ENCODE results near the gene COLGALT1.

Gene COLGALT1

DNA sequence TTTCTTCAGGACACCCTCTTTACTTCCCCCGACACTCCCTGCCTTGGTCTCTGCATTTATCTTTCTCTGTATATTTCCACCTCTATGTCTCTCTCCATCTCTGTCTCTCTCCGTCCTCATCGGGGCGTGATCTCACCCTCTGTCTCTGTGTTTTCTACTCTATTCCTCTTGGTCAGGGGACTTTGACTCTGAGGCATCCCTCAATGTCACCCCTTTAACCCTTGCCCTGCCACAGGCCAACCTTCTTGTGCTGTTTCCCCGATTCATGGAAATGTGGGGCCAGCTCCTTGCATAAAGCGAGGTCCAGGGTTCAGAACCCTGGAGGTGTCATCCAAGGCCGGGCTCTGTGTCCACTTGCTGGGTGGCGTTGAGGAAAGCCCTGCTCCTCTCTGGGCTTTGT is 46.8 kb downstream of the COLGALT1 start:
- no peak for DNase-seq

DNA sequence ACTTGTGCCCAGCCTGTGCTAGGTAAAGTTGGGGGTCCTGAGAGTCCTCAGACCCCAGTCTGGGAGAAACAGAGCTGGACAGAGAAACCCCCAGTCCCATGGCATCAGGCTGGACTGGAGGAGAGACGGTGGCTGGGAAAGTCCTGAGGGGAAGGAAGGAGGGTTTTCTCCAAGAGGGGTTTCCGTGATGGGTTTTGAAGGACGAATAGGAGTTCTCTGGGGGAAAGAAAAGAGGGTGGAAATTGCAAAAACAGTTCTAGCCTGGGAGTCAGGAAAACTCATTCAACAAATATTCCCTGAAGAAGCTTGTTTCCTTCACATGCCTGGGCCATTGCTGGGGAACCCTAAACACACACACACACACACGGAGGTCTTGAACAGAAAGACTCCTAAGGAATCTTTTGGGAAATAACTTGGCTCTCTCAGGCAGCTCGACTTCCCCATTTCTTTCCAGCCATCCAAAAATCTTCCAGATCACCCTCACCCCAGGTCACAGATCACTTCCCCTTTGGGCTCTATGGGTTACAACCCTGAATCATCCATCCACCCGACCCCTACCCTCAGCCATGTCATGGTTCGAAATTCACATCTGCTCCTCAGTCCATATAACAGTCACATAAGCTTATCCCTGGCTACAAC is 47.5 kb downstream of the COLGALT1 start:
- no peak for DNase-seq

DNA sequence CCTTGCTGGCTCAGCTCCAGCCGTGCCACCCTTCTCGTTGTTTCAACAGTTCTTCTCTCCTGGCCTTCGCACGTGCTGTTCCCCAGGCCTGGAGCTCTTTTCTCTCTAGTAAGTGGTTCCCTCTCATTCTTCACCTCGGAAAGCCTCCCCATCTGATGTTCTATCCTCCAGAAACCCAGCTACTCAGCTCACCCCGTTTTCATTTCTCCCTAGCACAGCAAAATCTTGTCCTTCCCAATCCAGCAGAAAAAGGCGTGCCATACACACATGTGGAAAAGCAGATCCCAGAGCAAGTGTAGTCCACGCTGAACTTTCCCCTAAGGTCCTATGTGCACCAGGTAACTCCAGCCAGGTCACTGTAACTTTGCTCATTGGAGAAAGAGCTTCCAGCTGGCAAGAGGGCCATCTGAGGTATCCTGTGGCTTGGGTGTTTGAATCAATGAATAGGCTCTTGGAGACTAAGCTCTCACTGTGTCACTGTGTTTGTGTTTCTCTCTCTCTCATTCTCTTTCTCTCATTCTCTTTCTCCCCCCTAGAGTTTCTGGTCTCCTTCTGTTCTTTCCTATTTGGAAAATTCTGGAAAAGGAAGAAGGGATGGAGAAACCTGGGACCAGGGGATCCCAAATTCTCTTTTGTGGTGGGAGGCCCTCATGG is 49.0 kb downstream of the COLGALT1 start:
- no peak for DNase-seq

DNA sequence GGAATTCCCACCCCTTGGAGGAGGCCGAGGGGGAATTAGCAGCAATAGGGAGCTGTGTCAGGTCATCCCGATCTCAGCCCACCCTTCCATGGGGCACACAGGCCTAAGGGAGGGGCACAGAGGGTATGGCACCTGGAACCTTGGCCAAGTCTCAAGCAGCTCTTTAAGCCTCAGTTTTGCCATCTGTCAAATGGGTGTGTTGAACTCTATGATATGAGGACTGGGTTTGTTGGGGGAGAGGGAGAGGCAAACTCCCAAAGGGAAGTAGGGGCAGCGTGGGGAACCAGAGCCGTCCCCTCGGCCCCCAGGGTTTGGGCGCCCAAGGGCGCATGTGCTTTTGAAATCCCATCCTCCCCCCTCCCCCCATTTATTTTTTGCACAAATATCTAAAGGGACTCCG is 49.7 kb downstream of the COLGALT1 start:
- DNase-seq, result no peak

DNA sequence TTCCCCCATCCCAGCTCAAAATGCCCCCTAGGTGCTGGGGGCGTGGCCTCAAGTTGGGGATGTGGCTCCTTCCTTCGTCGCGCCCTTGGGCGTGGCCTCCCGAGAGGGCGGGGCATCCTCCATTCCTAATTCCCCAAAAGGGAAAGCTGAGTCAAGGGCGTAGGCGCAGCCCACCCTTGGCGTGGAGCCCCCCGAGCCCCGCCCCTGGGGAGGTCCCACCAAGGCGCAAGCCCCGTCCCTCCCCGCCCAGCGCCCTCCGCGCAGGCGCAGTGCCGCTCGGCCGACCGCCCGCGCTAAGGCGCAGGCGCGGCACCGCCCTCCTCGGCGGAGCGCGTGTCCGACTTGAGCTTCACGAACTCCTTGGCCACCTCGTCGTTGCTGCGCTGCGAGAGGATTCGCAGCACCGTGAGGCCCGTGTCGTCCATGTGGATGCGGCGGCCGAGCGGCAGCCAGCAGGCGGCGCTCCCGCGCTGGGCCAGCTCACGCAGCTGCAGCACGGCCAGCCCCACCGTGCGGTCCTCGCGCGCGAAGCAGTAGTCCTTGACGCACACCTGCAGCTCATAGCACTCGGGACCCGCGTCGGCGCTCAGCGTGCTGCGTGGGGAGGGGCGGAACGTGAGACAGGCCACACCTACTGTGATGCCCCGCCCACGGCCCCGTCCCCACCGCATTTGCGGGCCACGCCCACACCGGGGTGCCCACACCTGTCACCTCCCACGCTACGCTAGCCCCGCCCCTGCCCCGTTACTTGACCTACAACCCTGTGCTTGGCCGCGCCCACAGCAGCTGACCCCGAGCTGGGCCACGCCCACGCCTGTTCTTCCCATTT is 50.5 kb downstream of the COLGALT1 start:
- DNase-seq, result no peak

DNA sequence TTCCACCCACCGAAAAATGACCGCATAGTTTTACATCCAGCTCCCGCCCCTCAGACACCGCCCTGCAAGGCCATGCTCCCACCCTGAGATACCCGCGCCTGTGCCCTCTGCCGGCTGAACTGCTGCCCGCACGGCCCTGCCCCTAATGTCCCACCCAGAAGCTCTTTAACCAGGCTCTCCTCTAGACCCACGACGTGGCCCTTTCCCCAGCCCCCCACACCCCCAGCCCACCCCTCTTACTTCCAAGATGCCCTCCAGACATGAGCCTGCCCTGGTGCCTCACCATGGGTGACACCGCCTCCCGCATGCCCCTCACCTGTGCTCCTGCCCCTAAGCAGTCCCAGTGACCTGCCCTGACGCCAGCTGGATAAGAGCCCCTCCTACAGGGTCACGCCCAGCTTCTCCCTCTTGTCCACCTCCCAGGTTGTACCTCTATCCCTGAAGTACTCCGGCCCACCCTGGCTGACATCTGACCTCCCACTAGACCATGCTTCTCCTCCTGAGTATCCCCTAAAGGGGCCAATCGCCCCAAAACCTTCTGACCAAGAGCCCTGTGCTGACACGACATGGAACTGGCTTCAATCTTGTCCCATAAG is 51.2 kb downstream of the COLGALT1 start:
- DNase-seq, result no peak

DNA sequence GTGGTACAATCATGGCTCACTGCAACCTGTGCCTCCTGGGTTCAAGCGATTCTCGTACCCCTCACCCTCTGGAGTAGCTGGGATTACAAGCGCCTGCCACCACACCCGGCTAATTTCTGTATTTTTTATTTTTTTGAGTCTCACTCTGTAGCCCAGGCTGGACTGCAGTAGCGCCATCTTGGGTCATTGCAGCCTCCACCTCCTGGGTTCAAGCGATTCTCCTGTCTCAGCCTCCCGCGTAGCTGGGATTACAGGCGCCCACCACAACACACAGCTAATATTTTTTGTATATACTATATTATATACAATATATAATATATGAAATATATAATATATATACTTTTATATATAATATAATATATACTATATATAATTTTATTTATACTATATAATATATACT is 52.5 kb downstream of the COLGALT1 start:
- no peak for DNase-seq

DNA sequence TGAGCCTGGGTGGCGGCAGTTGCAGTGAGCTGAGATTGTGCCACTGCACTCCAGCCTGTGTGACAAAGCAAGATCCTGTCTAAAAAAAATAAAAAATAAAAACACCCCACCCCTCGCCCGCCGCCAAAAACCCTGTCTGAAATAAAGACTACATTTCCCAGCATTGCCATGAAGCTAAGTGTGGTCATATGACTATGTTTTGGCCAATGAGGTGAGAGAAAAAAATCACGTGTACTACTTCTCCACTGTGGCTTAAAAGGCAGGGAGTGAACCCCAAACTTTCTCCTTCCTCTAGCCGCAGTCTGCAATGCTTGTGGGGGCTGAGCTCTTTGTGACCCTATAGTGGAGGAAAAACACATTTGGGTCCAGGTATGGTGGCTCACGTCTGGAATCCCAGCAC is 54.9 kb downstream of the COLGALT1 start:
- no peak for DNase-seq

DNA sequence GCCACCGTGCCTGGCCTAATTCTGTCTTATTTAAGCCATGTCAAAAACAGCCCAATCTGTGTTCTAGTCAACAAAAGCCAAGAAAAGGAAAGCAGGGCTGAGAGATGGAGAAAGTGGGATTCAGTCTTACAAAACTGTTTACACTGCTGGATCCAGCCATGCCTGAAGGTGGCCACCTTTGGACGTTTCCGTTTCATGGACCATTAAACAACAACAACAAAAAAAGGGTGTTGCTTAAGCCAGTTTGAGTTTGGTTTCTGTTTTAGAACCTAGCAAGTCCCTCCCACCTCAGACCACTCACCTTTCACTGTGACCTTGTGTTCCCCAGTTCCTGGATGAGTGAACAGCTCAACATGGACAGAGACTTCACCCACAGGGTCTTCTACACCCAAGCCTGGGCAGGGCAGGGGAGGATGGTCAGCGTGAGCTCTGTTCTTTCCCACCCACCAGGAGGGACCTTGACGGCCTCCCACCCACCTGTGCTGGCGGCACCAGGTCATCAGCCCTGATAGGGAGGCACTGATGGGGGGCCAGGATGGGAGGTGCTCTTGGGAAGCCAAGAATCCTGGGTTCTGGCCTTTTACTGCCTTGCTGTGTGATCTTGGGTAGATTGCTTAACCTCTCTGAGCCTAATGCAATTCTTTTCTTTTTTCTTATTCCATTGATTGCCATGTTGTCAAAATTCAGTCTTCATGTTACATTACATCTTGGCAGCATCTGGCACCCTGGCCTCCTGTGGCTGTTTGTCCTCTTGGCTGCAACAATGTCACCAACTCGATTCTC is 56.2 kb downstream of the COLGALT1 start:
- DNase-seq, result no peak

DNA sequence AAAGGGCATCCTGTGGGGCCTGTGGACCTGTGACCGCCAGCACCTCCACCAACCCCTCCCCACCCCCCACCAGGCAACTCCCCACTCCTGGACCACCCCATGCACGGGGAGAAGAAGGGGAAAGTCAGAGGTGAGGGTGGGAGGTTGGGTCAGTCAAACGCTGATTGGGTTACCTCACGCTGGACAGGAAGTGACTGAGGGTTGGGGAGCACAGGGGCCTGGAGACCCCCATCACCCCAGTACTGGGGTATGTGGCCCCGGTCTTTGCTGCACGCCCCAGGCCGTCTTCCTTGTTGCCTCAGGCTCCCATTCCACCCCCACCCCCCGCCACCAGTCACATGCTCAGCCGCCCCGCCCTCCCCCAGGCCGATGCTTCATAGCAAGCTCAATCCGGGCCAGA is 59.0 kb downstream of the COLGALT1 start:
- no peak for DNase-seq

DNA sequence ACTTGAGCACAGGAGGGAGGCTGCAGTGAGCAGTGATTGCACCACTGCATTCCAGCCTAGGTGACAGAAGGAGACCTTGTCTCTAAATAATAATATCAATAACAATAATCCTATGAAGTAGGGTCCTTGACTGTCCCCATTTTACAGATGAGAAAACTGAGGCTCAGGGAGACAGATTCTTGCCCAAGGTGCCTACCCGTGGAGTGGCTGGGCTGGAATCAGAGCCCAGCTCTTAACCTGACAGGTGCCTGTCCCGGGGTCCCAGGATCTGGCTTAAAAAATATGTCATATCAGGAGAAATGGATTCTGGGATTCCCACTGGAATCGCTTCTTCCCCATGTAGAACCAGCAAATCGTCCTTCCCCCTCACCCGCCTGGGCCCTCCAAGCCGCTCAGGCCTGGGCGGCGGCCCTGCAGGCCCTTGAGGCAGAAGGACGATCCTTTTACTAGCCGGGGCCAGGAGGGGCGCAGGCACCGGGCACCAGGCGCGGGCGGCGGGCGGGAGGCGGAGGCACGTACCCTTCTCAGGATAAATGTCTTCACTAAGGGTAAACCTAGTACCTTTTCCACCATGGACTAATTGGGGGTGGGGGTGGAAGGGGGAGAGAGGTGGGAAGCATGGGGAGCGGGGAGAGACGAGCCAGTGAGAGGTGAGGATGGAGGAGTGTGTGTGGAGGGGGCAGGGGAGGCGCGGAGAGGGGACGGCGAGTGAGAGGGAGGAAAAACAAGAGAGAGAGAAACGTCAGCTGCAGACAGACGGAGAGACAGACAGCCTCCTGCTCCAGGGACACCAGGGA is 60.6 kb downstream of the COLGALT1 start:
- no peak for DNase-seq

DNA sequence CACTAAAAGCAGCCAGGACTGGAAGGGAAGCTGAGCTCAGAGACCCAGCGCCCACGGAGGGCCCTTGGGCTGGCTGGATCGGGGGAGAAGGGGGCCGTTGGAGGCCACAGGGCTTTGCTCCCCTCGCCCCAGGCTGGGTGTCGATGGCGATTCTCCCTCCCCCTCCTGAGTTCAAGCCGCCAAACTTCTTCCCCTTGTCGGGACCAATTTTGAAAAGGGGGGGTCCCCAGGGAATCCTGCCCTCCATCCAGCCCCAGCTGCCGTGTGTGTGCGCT is 61.2 kb downstream of the COLGALT1 start:
- DNase-seq, result no peak

DNA sequence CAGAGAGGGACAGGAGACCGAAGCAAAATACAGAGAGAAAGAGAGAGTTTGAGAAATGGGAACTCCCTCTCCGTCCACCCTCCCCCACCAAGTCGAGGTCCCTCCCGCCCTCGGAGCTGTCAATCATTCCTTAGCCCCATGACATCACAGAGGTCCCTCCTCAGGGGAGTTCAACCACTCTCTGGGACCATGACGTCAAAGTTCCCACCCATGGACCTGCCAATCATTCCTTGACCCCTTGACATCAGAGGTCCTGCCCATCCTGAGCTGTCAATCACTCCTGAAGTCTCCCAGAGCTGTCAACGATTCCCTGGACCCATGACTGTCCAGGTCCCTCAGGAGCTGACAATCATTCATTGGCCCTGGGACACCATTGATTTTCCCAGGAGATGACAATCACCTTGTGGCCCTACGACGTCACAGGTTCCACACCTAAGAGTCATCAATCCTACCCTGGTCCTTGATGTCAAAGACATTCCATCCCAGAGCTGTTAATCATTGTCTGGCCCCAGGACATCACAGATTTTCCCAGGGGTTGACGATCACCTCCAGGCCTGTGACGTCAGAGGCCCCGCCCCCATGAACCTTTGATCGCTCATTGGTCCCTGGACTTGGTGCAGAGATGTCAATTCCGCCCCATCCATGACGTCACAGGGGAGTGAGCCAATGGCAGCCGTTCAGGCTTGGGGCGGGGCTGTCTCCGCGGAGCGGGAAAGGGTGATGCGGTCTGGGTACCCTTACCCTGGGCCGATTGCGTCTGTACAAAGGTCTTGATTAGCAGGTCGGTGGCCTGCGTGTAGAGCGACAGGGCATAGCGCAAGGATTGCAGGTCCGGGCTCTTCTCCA is 61.7 kb downstream of the COLGALT1 start:
- DNase-seq, result no peak

DNA sequence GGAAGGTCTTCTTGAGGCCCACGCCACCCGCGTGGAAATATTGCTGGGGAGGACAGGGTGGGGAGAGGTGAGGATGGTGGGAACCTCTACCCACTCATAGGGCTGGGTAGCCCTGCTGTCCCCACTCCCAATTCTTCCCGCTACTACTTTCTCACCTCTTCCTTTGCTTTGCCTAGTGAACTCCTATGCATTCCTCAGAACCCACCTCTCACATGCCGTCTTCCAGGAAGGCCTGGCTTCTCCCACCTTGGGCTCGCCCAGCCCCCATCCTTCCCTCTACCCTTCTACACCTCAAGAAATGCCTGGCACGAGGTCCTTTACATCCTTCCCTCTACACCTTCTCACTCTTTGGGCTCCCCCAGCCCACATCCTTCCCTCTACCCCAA is 62.4 kb downstream of the COLGALT1 start:
- no peak for DNase-seq

DNA sequence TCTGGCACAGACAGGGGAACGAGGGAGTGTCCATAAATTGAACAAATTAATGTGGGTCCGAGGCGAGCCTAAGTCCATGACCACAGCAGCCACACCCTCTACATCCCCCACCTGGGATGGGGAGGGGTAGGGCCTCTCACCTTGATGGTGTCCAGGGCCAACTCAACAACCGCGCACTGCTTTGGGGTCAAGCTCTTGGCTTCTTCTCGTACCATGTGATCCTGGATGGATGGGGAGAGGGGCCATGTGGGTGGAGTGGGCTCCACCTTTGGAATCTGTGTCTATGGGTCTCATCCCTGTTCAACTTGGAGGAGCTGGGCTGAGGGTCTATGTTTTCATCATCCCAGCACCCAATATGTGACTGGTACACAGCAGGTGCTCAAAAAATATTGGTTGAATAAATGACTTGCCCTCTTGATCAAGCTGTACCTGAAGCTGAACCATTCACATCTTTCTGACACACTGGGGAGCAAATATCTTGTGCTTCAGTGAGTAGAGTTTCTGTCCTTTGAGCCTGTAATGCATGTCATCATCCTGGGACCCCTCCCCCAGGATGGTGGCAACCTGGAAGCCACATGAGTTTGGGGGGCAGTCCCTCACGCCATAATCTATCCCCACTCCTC is 62.9 kb downstream of the COLGALT1 start:
- no peak for DNase-seq

DNA sequence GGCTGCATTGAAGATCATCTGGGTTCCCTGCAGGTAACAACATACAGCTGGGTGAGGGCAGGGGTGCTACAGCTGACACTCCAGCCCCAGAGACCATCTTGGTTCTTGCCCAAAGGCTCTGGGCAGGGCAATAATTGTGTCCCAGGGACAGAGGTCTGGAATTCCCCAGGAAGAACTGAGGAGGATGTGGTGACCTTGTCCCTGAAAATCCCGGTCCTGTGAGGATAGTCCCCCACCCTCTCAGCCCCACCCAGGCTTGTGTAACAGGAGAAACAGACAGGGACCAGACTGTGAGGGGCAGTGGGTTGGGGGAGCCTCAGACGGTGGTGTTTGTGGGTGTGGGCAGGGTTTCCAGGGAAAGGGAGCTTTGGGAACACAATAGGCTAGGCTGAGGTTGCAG is 63.5 kb downstream of the COLGALT1 start:
- DNase-seq, result no peak

DNA sequence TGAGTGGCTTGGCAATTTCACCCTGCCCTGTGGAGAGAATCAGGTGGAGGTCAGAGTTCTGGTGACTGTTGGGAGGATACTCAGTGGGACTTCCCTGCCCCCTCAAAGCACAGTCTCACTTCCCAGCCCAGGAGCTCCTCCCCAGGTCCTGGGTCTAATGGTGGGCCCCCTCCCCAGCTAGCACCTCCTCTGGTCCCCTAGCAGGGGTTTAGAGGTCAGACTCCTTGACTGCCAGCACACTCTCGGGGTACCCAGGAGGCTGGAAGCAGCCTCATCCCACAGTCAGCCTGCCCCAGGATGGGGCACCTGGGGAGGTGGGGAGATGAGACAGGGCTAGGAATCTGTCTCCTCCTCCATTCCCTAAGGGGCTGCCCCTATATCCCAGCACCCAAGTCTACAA is 65.2 kb downstream of the COLGALT1 start:
- DNase-seq, result no peak

DNA sequence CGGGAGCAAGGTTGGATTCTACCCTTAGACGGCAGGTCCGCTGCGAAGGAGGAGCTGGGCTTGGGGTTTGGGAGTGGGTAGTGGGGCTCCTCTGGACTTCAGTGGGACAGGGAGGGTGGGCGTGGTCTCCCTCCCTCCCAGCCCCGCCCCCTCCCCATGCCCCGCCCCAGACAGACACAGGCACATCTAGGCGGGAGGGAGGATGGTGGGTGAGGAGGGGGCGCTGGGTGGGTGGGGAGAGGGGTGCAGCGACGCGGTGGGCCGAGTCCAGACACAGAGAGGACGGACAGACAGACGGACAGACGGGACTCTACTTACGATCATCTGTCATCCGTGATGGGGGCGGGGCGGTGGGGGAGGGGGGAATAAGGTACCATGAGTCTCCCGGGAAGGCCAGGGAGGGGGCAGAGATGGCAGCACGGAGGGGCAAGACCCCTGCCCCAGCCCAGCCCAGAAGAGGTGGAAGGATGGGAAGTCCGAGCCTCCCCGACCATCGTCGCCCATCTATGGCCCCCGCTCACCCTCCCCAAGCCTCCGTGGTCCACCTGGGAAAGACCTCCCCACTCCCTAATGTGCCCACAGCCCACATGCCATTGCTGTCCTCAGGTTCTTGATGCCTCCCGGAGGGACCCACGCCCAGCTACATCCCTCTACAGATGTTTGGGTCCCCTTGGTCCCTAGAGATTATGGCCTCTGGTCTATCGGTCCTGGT is 67.9 kb downstream of the COLGALT1 start:
- DNase-seq, result no peak

DNA sequence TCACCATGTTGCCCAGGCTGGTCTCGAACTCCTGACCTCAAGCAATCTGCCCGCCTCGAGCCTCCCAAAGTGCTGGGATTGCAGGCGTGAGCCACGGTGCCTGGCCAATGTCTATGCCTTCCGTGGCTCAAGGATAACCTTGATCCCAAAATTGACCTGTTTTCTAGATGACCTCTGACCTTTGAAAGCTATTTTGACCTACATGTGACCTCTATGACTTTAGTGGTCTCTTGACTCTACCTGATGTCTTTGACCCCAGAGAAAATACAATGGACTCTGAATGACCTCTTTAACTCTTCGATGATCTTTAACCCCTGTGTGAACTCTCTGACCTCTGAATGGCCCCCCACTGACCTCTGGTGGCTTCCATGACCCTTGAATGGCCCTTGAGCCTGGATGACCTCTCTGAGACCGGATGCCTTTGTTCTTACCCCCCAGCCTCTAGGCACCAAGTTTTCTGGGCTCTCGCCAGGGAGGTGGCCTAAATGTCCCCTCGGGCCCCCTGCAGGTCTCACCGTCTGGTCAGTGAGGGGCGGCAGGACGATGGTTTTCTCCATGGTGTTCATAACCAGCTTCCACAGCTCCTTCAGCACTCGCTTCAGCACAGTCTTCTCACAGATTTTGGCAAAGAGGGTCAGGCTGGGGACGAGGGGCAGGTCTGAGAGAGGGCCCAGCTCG is 69.0 kb downstream of the COLGALT1 start:
- DNase-seq, result no peak

DNA sequence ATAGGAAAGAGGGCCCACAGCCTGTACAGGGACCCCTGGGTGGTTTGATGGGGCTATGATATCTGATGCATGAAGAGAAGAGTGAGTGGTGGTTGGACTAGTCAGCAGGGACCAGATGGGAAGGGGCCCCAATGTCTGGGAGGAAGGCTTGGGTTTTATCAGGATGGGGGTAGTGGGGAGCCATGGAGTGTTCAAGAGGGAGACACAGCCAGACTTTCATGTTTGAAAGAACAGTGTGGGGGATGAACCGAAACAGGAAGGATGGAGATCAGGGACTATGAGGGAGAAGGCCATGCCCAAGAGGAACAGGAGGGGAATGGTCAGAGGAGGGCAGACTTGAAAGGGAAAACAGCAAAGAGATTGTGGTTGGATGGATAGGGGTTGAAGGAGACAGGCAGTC is 69.6 kb downstream of the COLGALT1 start:
- DNase-seq, result no peak
